Measurements from ENCODE around the gene BRINP3. TPM values are rescaled to one million over a fixed set of nuclear protein-coding genes. Genes with fewer than 3 reads are reported as not detected.

The BRINP3 gene
- total and polyA plus RNA-seq, 2 of the 13 experiments (the other 11 are each of a cell fraction or from before 2014, with no cell fraction given): not detected

- TF ChIP-seq ZBED4 (CRISPR knock-in tag; IDR thresholded peaks at IDR 0.05; ENCODE audit: borderline replicate concordance) (no peak), ARID4A (CRISPR knock-in tag; IDR thresholded peaks at IDR 0.05; ENCODE audit: borderline replicate concordance) (no peak), GPBP1L1 (CRISPR knock-in tag; IDR thresholded peaks at IDR 0.05) (no peak), NFRKB (IDR thresholded peaks at IDR 0.05) (no peak)
Observed at GRCh38 chr1:190098756-190099155, 378.9 kb downstream of the BRINP3 start (continued).
